HG03354 (cell line): ENCODE measurements around the gene TMEM97.
A peak's percentile ranks its signal among the peaks of the same experiment; 100 is the strongest.
"Not testable (repeated sequence)": the region's sequence is repeated elsewhere in the genome, so short reads cannot be mapped to it uniquely, and the experiment has no call there.

ENCODE experiments used
- ATAC-seq: cut with Tn5 transposase; IDR thresholded peaks from one replicate; pipeline ENCODE4 v1.9.1; 2021; ENCODE audit warnings: mild to moderate bottlenecking; ENCODE audit not compliant: unreplicated experiment, poor library complexity, severe bottlenecking

Gene TMEM97

GRCh38 chr17:28318759-28319597 is at the start of gene TMEM97:
TMEM97 (plus strand) TSS chr17:28319200; CDS start chr17:28319240, 40 bp downstream.
- peak; percentile 95 for ATAC-seq

GRCh38 chr17:28270055-28270454 is 48.9 kb upstream of the TMEM97 start:
- no peak for ATAC-seq

- no peak for ATAC-seq
Observed at GRCh38 chr17:28270926-28271325, 48.1 kb upstream of the TMEM97 start.

GRCh38 chr17:28271431-28271830 is 47.6 kb upstream of the TMEM97 start:
- no peak for ATAC-seq

GRCh38 chr17:28272166-28272565 is 46.8 kb upstream of the TMEM97 start:
- no peak for ATAC-seq

- ATAC-seq, result not testable (repeated sequence)
Observed at GRCh38 chr17:28273341-28273740, 45.7 kb upstream of the TMEM97 start.

- no peak for ATAC-seq
Observed at GRCh38 chr17:28274591-28275265, 44.3 kb upstream of the TMEM97 start.

- no peak for ATAC-seq
Observed at GRCh38 chr17:28276011-28276410, 43.0 kb upstream of the TMEM97 start.

- ATAC-seq, result no peak
Observed at GRCh38 chr17:28279411-28279810, 39.6 kb upstream of the TMEM97 start.

- ATAC-seq, result no peak
Observed at GRCh38 chr17:28280826-28281225, 38.2 kb upstream of the TMEM97 start.

- ATAC-seq, result no peak
Observed at GRCh38 chr17:28282596-28282995, 36.4 kb upstream of the TMEM97 start.

GRCh38 chr17:28285965-28286364 is 33.0 kb upstream of the TMEM97 start:
- ATAC-seq, result no peak

GRCh38 chr17:28290703-28291102 is 28.3 kb upstream of the TMEM97 start:
- no peak for ATAC-seq

- no peak for ATAC-seq
Observed at GRCh38 chr17:28291780-28292330, 27.1 kb upstream of the TMEM97 start.

- ATAC-seq, result not testable (repeated sequence)
Observed at GRCh38 chr17:28292878-28293277, 26.1 kb upstream of the TMEM97 start.

GRCh38 chr17:28293994-28294393 is 25.0 kb upstream of the TMEM97 start:
- no peak for ATAC-seq

- ATAC-seq, result no peak
Observed at GRCh38 chr17:28295677-28296578, 23.1 kb upstream of the TMEM97 start.

- ATAC-seq, result no peak
Observed at GRCh38 chr17:28298449-28298848, 20.6 kb upstream of the TMEM97 start.

- ATAC-seq, result no peak
Observed at GRCh38 chr17:28306954-28307401, 12.0 kb upstream of the TMEM97 start.

GRCh38 chr17:28313841-28314240 is 5.2 kb upstream of the TMEM97 start:
- ATAC-seq, result no peak
